Central memory CD4-positive, alpha-beta T cell (primary cell): ENCODE data around the gene MORN1.
"Not testable (repeated sequence)": the region's sequence is repeated elsewhere in the genome, so short reads cannot be mapped to it uniquely, and the experiment has no call there.

Experiments used
- DNase-seq: peaks from one replicate; pipeline ENCODE4 v3.0.0; 2022

The MORN1 gene

DNA sequence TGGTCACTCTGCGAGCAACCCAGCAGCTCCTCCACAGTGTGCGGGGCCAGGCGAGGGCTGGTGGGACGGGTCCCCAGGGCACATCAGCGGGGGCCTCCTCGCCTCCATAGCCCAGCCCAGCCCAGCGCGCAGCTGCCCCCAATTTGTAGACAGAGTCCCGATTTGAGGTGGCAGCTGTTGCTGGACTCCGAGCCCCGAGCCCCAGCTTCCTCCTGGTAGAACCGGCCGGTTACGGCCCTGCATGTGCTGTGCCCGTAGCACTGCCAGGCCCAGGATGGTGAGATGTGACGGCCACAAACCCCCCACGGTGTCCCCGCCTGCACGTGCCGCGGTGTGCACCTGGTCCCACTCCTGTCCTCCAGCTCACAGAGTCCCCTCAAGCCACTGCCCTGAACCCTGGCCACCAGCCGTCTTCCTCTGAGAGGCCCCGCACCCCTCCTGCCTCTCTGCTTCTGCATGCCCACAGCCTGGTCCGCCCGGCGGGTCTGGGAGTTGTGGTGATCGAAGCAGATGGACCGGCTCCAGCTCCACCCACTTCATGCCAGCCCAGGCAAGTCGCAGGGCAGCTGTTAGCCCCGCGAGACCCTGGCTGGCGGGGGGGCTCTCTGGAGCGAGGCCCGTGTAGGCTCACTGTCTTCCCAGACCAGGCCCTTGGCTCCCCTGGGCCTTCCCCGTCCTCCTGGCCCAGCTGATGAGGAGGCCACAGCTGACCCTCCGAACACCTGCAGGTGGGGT lies 55.5 kb downstream of the MORN1 start:
- DNase-seq: no peak

DNA sequence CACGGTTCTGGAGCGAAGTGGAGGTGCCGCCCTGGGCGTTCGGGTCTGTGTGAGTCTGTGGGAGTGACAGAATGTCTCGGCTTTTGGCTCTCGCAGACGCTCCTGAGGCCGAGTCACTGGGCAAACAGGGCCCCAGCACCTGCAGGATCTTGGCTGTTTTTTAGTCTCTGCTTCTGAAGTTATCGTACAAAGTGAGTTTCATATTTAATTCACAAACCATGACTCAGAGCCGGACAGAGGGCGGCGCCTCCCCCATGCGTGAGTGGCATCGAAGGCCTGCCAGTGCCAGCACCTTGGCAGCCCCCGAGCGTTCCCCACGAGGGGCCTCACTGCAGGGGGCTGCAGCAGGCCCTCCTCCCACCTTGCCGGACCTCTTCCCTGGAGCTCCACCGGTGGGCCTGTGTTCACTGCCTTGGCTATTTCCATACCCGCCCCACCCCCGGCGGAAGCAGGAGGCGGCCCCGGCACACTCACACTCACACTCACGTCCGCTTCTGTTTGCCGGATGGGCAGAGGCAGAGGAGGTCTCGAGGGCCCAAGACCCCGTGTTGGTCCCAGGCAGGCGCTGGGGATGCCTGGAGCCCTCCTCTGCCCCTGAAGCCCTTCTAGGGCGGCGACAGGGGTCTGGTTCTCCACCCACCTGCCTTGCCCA lies 56.3 kb downstream of the MORN1 start:
- DNase-seq: no peak

DNA sequence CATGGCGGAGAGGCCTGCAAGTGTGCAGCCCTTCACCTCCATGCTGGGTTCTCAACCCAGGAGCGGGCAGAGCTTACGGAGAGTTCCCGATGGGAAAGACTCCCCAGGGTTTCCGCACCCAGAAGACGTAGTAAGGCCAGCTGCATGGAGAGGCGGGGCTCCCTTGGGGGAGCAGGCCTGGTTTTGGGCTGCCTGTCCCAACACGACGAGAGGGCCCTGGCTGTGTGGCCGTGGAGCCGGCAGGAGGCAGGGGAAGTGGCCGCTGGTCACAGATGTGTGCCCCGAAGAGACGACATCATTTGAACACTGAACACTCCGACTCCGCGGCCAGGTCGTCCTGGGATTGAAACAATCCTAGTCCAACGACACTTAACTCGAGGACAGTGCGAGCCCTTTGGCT lies 57.0 kb downstream of the MORN1 start:
- DNase-seq: no peak

DNA sequence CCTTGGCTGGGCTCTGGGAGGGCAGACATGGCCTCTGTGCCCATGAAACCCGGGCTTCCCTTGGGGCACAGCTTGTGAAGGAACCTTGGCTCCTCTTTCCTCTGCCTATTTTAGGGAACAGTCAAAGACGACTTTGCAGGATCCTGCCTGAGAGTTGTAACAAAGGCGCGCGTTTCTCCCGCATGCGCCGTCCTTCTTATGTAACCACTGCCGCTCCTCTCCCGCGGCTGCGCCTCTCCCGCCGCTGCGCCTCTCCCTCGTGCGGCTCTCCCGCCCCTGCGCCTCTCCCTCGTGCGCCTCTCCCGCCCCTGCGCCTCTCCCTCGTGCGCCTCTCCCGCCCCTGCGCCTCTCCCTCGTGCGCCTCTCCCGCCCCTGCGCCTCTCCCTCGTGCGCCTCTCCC lies 59.8 kb downstream of the MORN1 start:
- not testable (repeated sequence) for DNase-seq

DNA sequence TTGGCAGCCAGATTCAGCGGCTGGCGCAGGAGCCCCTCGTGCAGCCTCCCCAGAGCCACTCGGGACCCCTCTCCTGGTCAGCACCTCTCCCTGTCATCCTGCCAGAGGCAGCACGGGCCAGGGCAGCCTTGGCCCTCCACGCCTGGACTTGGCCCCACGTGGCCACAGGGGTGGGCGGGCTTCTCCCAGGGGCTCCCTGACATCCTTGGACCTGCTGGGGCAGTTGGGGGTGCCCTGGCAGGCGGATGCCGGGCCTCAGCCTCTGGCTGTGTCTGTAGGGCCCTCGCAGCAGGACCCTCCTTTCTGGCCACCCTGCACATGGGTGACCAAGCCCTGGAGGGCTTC lies 60.2 kb downstream of the MORN1 start:
- DNase-seq: no peak

DNA sequence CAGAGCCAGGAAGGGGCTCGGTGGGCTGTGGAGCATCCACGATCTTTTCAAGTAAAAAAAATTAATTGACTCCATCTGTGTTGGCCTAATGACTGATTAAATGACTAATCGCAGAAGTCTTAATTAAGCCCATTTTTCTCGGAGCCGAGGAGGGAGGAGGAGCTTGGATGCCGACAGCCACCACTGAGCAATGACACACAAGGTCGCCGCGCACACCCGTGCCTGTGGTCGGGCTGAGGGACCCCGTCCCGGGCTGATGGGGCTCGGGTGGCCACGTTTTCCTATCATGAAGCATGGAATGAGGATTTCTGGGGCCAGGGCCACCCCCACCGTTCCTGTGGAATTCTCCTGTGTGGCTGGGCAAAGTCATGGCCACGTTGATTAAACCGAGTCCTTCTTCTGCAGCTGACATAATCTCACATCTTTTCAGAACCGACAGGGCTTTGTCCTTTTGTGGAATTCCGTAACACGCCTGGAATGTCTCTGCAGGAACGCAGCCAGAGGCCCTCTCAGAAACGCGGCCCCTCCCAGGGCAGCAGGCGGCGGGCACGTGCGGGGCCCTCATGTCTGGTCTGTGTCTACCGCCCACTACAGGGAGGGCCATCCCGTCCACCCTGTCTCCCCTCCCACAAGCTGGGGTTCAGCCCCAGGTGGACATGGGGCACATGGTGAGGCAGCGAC lies 60.7 kb downstream of the MORN1 start:
- DNase-seq: no peak

DNA sequence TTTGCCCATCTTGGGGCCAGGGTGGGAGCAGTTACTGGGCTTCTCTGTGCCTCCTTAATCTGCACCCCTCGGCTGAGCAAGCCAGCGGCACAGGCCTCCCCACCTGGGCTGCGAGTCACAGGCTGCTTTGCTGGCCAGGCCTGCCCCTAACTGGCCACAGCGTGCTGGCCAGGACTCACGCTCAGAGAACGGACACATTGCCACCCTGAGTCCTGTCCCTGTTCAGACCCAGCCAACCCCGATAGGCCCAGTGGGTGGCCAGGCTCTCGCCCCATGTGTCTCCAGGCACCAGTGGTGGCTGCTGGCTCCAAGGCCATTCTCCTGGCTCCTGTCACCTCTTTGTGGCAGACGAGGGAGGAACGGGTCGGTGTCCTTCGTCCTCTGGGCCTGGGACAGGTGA lies 61.3 kb downstream of the MORN1 start:
- DNase-seq: no peak

DNA sequence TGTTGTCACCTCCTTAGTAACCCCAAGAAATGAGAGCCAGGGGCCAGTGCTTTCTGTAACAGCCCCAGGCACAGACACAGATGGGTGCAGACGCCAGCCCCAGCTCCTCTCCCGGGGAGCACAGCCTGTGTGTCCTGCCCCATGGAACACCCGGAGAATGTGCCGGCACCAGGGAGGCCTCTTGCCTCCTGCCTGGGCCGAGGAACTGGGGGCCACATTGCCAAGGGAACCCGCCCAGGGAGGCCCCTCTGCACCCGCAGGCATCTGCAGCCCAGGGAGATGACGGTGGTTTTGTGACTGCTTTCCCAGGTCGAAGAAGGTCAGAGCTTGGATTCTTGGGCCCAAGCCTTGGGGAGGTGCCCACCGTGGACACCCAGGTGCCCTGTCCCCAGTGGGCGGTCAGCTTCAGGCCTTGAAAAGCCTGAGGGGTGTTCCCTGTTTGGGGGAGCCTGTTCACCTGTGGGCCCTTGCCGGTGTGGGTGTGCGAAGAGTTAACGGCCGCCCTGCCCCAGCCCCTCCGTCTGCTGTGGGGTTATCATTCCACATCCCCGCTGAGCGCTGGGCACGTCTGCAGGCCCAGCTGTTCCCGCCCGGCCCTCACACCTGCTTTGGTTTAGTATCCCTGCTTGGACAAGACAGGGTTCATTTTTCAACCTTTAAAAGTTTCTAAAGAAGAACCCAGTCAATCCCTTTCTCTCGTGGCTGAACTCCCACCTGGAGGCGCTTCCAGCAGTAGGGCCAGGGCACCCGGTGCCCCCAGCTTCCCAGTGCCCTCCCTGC lies 62.5 kb downstream of the MORN1 start:
- DNase-seq: no peak

DNA sequence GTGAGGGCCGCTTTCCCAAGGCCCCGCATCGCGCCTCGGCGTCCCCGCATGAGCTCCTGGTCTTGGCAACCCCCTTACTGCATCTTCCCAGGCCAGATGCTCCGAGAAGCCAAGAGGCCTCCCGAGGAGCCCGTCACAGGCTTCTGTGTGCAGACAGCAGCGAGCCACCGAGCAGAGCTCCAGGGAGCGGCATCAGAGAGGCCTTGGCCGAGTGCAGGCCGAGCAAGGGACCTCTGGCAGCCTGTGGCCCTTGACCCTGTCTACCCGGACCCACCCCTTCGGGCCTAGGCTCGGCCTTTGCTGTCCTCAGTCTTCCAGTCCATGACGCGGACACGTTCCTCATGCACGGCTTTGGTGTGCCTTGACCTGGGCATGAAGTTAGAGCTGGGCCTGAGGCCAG lies 63.5 kb downstream of the MORN1 start:
- DNase-seq: no peak

DNA sequence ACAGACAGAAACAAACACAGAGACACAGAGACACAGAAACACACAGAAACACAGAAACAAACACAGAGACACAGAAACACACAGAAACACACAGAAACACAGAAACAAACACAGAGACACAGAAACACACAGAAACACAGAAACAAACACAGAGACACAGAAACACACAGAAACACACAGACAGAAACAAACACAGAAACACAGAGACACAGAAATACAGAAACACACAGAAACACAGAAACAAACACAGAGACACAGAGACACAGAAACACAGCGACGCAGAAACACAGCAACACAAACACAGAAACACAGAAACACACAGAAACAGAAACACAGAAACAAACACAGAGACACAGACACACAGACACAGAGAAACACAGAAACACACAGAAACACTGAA lies 64.2 kb downstream of the MORN1 start:
- DNase-seq: not testable (repeated sequence)

DNA sequence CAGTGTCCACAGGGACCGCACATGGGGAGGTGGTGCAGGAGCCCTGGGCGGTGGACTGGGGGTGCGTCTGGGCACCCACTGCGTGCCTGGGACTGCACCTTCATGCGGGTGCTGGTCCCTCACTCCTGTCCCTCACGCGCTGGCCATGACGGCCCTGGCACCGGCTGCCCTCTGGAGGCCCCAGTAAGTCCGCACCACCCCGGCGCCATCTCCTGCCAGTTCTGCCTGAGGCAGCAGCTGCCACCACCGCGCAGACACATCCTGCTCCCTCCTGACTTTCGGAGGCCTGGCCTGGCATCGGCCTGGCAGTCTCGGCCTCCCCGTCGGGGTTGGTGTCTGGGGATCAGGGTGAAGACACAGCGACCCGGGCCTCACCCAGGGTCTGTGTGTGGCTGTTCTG lies 64.8 kb downstream of the MORN1 start:
- no peak for DNase-seq

DNA sequence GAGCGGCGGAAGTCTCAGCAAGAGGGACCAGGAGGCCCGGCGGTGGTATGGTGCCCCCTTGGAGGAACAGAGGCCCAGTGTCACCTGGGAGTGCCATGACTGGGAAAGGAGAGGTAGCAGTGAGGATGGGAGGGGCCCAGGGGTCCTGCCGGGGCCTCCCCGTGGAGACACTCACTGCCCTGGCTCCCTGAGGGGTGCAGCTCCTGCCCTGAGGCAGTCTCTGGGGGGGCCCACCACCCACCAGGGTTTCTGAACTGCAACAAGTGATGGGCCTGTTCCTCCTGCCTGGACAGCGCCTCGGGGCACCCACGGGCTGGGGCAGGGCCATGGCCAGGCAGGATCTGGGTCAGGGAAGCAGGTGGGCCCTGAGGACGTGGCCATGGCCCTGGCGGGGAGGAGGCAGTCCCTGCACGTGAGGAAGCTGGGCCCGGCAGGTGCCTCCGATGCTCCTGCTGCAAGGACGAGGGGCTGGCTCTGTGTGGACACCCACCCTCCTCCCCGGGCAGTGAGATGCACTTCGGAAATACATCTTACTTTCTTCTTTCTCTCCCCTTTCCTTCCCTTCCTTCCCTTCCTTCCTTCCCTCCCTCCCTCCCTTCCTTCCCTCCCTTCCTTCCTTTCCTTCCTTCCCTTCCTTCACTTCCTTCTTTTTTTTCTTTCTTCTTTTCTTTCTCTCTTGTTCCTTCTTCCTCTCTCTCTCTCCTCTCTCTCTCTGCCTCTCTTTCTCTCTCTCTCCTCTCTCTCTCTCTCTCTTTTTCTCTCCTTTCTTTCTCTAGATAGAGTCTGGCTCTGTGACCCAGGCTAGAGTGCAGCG lies 66.6 kb downstream of the MORN1 start:
- DNase-seq: no peak

DNA sequence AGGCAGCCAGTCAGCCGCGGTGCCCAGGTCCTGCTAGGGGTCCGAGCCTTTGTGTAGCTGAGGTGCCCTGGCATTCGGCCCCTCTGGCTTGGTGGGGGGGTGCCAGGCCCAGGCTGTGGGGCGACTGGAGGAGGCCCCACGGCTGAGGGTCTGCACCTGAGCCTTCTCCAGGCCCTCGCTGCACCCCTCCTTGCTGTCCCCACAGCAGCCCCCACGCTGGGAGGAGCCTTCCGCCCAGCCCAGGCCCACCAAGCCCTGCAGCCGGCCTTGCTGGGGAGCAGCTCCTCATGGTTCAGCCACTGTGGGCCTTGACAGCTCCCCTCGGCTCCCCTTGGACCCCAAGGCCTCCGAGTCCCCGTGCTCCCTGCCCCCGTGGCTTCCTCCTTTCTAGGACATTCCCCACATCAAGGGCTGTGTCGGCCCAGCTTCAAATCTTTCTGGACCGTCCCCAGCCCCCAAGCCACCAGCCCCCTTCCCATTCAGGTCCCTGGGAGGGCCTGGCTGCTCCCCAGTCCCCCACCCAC lies 67.8 kb downstream of the MORN1 start:
- no peak for DNase-seq

DNA sequence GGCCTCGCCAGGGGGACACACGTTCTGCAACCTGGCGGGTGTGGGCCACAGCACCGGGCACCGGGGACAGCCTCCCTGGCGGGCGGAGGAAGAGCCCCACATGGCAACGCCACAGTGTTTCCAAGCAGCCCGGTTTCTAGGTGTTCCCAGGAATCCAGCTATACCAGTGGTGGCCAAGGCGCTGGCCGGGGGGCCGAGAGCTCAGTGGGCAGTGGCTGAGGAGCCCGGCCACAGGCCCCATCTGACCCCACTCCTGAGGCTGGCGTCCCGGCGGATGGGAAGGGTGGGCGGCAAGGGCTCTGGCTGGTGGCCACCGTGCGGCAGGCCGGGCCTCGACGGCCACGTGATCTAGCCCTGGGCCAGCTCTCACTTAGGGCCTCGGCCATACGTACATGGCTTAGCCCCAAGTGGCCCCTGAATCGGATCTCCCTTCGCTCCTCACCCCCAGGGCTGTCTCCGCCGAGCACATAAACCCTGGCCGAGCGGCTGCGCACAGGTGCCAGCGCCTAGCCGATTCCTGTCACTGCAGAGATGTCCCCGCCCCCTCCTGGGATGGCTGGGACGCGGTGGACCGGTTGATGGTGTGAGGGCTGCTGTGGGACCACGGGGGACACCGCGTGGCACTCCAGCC lies 68.7 kb downstream of the MORN1 start:
- no peak for DNase-seq

DNA sequence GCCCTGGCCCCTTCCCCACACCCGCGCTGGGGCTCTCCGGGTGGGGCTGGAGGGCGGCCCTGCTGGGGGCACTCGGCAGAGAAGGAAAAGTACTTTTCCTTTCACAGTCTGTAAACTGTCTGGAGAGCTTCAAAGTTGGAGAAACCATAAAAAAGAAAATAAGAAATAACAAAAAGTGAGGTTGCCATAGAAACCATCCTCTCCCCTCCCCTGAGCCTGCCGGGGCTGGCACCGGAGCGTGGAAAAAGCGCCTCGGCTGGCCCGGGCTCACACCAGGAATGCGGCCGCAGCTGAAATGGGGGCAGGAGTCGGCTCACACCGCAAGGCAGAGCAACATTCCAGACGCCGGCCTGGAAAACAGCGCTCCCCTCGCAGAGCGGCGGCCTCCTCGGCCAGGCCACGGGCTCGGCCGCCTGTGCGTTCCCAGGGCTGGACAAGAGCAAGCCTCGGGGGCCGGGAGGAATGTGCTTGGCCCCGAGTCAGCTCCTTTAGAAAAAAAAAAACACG lies 69.2 kb downstream of the MORN1 start:
- DNase-seq: no peak

DNA sequence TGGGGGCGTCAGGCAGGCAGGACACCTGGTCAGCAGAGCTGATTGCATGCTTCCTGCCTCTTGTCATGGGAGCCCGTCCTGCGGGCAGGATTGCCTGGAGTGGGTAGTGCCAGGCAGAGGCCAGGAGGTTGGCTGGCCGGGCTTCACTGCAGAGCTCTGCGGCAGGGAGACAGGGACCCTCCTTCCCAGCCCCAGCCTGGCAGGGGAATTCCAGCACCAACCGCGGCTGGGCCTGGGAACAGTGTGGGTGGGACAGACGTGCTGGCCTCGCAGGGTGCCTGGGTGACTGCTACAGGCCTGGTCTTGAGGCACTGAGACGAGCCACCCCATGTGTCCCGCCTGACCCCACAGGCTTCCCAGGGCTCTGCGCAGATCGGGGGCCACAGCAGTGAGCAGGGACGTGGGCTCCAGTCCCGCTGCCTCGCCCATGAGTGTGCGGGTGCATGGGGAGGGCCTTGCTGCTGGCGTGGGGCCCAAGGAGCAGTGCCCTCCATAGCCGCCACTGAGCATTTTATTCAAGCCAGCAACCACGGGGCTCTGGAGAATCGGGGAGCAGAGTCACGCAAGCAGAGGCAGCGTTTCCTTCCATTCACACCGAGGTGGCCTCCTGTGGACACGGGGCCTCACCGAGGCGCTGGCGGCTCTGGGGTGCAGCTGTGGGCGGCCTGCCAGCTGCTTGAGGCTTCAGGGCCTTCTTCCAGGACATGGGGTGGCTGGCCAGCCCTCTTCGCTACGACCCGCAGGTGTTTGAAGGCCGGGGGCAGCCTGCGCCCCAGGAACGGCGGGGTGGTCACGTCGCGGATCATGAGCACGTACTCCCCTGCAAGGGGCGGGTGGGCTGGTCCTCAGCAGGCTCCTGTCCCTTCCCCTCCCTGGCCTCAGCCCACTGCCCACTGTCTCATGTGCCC lies 70.3 kb downstream of the MORN1 start:
- DNase-seq: no peak

DNA sequence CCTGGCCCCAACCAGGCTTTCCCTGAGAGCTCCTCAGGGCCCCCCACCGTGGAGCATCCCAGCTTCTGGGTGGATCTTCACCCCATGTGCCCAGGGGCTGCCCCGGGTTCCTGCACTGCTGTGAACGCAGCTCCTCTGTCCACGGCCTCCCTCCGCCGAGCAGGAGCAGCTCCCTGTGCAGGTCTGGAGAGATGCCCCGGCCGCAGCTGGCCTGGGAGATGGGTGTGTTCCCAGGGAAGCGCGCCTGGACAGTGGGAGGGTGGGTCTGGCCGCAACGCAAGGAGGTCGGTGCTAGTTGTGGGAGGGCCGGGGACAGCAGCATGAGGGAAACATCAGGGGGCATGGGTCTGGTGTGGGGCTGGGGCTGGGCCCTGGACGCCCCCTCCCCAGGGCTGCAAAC lies 71.3 kb downstream of the MORN1 start:
- no peak for DNase-seq

DNA sequence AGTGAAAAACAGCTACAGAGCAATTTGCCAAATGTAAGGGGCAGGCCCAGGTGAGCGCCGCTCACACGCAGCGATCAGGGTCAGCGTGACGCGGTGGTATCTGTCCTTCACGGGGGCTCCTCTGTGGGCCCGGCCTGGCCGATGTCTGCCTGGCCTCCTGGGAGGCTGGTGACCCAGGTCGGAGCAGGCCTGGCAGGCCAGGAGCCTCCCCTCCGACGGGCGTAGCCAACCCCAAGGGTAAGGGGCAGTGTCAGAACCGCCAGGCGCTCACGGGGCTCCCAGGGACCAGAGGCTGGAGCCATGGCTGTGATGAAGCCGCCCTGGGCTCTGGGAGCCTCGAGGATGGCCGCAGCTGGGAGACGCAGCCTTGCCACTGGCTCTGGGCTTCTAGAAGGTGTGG lies 72.1 kb downstream of the MORN1 start:
- DNase-seq: no peak

DNA sequence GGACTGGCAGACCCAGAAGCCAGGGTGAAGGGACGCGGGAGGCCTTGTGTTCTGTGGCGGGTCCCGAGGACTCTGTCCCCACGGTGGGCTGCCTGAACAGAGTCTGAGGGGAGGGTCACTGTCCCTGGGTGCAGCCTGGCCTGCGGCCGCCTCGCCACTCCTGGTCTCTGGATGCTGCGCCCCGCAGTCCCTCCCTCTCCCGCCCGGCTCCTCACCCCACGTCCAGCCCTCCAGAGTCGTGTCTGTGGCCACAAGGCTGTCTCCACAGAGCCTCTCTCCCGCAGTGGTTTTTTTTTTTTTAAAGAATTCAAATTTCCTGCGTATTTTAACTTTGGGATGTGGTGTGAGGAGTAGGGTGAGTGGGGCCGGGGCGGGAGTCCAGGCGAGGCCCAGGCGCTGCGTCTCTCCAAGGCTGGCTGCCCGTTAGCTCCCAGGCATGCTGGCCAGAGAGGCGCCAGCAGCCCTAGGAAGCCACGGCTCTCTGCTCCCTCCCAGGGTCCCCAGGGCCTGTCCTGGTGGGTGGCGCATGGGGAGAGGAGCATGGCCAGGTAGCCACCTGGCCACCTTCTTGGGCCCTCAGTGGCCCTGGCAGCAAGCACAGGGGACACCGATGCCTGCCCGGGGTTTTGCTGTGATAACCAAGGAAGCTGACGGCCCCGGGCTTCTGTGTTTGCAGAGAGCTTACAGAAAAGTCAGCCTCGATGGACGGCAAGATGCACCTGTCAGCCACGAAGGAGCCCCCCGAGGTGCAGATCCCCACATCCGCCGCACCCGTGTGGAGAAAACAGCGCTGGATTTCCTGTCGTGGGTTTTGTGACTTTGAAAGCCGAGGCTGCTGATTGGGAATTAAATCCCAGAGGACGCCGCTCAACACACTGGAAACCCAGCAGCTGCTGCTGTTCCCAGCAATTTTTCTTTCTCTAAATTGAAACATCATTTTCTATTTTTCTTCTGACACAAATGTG lies 72.8 kb downstream of the MORN1 start:
- DNase-seq: no peak
